ENCODE measurements around the gene BRD7.
A peak's percentile ranks its signal among the peaks of the same experiment; 100 is the strongest.

Gene BRD7

GRCh38 chr16:50271148-50272041 lies 97.4 kb downstream of the BRD7 start:
- no peak for DNase-seq (ENCODE audit: low spot score)

GRCh38 chr16:50270510-50271147 lies 98.2 kb downstream of the BRD7 start:
- DNase-seq (ENCODE audit: low spot score): no peak

- DNase-seq (ENCODE audit: low spot score): no peak
Measured at GRCh38 chr16:50269769-50270509, 98.8 kb downstream of the BRD7 start.

DNA sequence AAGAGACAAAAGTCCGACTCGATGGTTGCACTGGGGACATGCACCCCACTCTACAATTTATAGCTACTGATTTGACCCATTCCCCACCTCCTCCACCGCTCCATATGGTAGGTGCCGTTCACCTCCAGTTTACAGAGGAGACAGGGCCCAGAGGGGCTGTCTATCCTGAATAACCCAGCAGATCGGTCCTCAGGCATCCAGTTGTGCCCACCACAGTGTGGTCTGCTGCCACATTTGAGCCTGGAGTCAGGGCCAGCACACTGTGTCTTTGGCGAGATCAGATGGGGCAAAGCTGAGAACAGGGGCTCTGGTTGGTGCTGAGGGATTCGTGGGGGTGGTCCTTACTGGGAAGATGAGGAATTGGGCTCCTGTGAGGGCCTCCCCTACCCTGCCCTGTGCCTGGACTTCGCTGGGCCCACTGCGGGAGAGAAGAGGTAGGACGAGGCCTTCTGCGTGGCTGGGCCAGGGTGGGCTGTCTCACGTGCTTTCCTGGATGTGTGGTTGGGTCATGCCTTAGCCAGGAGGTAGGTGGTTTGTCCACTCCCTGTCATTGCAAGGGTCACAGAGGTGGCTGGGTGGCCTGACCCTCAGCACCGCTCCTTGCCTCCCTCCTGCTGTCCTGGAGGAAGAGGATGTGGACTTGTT lies 99.6 kb downstream of the BRD7 start:
- no peak for DNase-seq (ENCODE audit: low spot score)

- no peak for DNase-seq (ENCODE audit: low spot score)
Measured at GRCh38 chr16:50268352-50268751, 100.4 kb downstream of the BRD7 start.

DNA sequence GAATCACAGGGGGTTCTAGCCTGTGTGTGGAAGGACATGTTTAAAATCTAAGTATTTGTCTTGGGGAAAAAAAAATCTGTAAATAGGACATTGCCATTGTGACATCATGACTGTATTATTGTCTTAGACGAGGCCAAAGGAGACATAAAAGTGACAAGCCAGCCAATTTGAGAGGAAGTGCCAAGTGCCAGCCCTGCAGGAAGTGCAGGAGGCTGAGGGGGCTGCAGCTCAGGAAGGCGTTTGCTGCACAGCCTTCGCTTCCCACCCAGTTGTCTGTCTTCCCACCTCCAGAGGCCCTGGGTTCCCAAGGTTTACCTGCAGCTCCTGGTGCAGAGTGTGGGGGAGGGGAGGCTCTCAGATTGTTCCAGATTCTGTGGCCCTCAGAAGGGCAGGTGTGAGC lies 101.1 kb downstream of the BRD7 start:
- DNase-seq (ENCODE audit: low spot score): peak; percentile 76

DNA sequence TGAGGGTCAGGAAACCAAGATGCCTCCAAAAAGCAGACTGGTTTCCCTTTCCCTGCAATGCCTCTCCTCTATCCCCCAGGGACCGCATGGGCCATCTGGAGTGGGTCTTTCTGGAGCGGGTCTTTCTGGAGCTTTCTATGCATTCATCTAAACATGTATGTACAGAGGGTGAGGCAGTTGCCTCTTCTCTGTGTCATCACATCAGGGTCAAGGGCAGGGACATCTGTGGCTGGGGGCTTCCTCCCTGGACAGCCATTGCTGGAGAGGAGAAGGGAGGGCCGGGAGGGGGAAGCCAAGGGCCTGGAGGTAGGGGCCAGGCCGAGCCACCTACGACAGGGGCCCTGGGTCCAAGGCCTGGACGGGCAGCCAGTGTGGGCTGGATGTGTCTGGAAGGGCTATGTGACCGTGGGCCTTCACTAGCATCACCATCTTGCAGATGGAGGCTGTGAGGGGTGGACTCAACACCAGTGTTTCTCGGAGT lies 101.6 kb downstream of the BRD7 start:
- peak; percentile 15 for DNase-seq (ENCODE audit: low spot score)

- DNase-seq (ENCODE audit: low spot score): peak; percentile 85
Measured at GRCh38 chr16:50266337-50267091, 102.3 kb downstream of the BRD7 start, which contains the start of gene ADCY7. ADCY7 (plus strand) TSS chr16:50266551; CDS start chr16:50288180, 21,629 bp downstream.
